Suppressor macrophage treated with lipopolysaccharide for 4 hours (primary cell): ENCODE measurements around the gene ABCA4.

Experiments
- DNase-seq: peaks from one replicate; pipeline ENCODE4 v3.0.0-alpha.2; 2020

The ABCA4 gene

DNA sequence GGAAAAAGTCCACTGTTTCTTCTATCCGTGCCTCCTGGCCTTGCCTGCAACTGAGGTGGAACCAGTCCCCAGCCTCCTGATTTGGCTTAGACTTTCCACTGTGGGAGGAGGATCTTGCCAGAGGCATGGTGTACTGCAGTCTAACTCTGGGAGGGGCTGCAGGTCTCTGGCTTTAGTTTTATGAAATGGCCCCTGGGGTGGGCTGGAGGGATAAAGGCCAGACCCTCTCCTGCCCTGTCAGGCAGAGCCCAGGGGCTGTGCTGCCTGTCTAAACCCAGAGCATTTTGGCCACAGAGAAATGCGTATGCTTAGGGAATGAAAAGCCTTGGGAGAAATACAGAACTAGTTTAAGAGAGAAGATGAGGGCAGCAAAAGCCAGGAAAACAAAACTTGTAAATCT, 73.0 kb downstream of the ABCA4 start:
- no peak for DNase-seq

DNA sequence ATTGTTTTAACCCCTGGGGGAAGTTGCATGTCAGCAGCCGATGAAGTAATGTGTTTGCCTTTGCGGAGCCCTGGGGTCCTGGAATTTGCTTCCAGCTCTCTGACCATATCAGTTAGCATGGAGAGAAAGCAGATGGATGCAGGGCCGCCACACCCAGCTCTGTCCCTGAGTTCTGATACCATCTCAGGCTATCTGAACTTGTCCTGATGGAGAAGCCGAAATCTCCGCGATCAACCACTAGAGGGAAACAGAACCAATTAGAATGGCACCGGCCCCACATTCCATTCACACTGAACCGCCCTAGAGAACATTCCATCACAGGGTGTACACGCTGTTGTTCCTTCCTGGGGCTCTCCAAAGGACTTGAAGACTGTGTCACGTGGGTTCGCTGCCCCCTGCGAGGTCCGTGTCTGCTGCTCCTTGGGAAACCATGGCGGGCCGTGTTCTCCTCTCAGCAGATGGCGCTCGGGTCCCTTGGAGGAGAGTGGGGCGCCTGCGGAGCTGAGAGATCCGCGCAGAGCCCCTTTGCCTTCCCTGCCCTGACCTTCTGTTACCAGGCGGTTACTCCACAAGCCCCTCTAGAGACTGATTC, 75.4 kb downstream of the ABCA4 start:
- DNase-seq: peak; percentile 60

DNA sequence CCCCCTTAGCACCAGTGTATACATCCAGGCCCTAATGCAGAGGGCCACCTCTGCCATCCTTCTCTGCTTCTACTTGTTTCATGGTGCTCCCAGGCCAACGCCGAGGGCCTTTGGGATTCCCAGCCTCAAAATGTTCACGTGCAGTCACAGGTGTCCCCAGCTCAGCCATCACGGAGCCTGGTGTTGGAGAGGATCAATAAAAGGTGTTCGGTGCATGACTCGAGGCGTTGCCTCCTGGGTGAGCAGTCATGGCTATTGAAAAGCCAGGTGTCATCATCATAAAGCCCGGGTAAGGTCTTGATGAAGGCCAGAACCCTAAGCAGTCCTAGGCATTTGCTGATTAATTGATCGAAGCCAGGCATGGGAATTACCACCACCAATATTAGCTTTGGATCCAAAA, 76.1 kb downstream of the ABCA4 start:
- DNase-seq: no peak

DNA sequence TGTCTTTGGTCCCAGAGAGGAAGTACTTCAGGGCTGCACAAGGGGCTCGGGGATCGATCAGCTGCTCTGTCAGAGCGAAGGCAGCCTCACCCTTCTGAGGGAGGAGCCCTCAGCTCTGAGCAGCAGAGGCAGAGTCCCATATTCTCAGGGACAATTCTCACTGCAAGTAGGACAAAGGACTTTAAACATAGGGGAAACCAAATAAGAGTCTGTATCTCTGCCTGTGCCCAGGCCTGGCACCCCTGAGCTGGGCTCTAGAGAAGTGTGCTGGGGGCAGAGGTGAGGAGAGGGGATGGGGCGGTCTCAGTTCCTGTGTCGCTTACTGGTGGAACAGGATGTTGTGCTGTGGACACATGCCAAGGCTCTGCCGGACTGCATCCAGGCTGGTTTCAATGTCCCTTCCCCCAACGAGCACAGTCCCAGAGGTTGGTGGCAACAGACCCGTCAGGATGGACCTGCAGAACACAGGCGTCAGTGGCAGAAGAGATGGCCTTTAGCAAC, 76.6 kb downstream of the ABCA4 start:
- no peak for DNase-seq

DNA sequence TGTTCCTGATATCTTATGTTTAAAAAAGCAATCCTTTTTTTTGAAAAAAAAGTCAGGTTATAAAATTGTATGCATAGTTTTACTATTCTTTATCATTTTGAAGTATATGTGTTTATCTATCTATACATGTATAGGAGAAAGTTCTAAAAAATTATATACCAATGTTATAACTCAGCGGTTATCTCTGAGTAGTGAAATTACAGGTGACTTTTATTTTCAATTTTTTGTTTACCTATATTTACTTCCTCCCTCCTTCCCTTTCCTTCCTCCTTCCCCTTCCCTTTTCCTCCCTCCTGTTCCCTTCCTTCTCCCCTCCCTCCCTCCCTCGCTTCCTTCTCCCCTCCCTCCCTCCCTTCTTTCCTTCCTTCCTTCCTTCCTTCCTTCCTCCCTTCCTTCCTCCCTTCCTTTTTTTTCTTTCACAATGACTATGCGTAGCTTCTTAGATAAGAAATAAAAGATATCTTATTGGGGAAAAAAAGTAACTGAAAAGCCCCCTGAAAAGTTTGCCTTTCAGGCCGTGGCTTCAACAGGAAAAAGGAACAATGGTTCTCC, 77.1 kb downstream of the ABCA4 start:
- DNase-seq: no peak

DNA sequence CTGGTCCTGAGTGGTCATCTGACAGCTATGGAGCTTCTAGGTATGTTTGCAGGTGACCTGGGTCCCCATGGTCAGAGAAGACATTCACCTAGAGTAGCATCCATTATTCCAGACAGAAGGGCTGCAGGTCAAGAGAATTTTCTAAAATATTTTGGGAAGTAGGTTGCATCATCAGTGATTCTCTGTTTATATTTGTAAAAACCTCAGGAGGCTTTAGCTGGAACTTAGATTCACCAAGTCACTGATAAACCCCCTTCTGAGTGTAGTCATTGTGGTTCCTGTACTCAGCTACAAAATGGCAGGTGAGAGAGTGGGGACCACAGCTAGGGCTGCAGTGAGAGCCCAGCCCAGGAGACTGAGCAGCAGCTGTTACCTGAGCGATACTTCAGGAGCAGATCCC, 78.6 kb downstream of the ABCA4 start:
- no peak for DNase-seq

DNA sequence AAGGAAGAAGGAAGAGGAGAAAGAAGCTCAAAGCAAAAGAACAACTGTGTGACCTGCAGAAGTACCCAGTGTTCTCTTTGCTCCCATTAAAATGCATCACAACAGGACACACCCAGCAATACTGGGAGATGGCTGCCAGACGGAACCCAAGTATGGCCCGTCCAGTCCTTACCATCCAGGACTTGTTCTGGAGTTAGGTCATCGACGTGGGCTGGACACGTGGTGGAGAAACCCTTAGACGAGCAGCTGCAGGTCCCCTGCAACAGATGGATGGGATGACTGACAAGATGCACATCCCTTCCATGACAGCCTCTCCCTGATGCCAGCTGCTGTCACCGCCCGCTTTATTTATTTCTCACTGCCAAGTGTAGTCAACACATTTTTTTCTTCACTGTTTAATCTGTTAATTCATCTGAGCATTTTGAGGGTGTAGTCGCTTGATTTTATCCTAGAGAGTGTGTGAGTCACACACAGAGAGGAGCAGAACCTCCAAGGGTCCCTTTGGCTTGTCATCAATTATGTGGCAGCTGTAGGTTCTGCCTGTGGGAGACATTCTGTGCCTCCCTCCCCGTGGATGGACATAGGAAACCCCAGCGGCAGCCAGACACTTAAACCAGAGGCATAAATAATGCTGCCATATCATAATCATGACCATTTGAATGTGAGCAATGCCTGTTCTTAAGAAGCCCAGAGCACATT, 80.9 kb downstream of the ABCA4 start:
- DNase-seq: no peak

DNA sequence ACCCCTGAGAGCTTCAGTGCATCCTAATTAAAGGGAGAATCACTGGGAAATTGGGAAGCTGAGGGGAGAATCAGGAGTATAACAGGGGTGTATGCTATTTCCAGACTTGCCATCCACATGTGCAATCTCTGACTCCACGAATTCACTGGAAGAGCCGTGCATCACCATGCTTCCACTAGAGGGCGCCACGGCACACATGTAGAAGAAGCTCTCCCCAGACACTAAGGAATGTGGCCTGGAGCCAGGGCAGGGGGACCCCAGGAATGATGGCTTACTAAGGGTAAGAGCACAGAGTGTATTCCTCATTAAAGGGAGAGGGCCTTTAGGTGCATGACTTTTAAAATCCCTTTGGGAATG, 81.5 kb downstream of the ABCA4 start:
- DNase-seq: peak; percentile 82

DNA sequence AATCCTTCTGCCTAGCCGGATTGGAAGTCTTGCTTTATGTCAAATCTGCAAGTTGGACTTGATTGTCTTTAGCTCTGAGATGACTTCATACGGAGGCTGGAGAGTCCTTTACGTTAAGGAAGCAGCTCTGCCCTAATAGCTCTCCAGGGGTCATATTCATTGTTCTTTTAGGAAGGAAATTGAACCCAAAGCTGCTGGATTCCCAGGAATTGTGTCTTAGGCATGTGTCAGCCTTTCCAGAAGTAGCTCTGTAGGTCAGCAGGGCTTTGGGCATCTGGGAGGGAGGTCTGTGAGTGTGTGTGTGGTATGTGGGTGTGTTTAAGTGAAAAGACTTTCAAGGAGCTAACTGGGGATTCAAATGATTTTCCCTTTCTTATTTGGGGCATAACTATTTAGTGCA, 82.4 kb downstream of the ABCA4 start:
- no peak for DNase-seq

DNA sequence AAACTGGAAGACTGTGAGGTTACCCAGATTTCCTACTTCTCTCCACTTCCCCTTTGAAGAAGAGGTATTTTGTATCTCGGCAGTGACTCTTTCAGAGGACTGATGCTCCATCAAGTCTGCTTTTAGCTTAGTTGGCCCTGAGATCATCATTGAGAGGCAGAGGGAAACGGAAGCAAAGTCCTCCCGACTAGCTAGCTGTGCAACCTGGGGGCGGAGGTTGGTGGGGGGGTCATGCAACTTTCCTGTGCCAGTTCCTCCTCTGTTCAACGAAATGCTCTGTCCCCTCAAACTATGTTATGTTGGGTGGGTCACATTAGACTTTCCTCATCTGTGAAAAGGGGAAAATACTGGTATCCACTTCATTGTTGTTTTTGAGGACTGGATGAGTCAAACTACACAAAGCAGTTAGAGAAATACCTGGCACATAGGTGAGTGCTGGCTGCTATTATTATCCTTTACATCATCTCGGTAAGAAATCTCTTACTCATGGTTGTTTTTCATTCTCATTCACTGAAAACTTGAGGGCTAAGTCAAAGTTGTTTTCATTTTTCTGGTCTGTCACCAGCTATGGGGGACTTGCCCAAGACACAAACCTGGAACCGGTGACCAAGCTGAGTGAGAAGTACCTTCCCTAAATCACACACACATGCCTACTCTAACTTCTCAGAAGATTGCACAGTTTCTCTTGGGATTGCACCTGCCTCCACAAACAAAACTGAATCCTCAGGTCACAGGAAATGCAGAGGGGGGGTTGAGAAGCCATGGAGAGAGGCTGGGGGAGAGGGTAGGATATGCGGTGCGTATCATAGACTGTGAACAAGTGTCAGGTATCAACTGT, 83.3 kb downstream of the ABCA4 start:
- DNase-seq: peak; percentile 31

DNA sequence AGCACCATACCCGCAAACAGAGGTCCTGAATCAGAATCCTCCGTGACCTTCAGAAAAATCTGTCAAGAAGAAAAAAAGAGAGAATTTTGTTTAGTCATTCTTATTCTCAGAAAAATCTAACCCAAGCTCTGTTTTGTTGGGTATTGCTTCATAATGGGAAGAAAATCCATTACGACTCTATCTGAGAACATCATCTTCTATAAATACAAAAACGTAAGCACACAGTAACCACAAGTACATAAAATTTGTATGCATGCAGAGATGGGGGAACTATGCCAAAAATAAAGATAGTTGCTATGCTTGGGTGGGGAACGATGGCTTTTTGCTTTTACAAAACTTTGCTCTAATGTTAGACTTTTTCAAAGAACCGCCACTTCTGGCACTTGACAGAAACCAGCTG, 84.2 kb downstream of the ABCA4 start:
- peak; percentile 25 for DNase-seq

DNA sequence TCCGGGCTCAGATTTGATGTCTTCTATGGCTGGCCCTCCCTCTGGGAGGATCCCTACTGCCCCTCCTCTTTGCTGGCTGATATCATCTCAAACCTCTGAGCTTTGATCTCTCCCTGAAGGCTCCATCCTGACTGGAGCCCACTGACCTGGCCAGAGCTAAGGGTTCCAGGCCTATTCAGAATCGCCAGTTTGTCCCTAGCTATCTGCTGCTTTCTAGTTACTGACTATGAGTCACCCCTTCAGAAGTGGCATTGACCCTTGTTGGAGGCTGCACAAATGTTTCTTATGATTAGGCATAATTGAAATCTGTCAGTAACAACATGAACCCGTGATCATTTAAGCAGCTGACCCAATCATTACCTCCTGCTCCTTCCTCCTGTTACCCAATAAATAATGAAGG, 87.1 kb downstream of the ABCA4 start:
- no peak for DNase-seq

DNA sequence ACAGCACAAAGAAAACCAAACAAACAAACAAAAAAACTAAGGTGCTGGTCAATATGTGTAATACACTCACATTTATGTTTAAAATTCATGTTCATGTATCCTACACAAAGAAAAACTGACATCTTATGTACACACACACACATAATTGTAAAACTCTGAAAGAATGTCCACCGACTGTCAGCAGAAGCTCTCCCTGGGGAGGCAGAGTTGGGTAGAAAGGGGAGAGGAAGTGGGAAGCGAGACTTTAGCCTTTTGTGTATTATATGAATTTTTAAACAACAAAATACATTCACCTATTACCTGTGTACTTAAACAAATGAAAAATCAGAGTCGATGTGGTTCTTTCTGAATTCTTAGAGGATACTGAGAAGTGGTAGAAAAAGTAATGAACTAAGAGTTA, 88.3 kb downstream of the ABCA4 start:
- DNase-seq: no peak

DNA sequence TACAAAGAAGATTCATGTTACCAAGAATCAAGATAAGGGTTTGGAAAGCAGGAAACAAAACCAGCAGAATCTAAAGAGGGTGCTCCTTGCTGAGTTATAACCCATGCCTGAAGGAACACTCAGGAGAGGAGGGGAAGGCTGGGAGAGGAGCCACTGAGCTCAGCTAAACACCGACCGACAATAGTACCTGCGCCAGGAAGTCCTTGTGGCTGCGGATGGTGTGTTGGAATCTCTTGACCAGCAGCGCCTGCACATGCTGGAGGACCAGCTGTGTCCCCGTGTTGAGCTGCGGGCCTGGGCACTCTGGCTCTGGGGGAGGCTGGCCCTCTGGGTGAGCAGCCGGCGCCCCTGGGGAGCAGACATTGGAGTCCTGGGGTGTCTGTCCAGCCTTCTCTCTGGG, 89.4 kb downstream of the ABCA4 start:
- no peak for DNase-seq

DNA sequence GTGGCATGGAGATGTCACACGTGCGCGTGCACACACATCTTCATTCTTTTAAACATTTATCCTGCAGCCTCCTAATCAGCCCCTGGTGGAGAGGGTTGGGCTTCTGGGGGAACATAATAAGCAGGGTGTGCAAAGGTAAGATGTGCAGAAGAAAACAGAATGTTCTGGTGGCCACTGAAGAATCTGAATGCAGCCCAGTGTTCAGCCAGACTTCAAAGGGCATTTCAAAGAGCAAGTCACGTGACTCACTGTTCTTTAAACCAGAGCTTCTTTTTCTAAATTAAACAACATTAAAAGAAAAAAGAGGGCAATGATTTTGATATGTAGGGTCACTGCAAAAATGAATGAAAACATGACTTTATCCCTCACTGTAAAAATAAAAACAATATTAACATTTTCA, 89.8 kb downstream of the ABCA4 start:
- DNase-seq: no peak

DNA sequence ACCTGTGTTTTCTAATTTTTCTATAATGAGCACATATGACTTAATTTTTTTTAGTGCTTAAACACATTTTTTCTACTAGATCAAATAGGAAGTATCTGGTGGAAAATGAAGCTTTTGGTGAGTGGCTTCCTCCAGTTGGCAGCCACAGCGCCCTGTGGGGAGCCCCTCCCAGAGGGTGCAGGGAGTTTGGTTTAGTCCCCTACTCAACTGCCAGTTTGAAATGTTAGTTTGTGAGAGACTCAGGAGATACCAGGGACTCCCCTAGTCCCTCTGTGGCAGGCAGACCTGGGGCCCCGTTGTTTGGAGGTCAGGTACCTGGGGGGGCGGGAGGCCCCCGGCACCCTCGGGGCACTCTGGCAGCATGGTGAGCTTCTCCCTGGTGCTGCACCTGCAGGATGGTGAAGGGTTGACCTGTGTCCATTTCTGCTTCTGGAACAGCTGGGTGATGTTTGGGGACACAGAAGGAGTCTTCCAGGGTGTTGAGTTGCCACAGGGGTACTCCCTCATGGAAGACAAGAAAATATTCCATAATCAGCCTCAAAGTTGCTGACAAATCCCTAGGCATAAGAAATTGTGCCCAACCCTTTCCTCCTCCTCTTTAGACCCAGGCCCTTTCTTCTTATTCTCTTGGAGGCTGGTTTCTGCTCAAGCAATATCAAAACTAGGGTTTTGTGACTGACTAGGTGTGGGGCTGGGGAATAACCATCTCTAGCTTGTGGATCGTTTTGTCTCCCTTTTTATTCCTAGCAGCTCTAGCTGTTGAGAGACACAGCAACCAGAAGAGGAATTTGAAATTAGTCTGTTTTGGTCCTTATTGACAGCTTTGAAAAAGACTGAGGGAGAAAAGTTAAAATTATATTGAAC, 91.6 kb downstream of the ABCA4 start:
- DNase-seq: no peak

DNA sequence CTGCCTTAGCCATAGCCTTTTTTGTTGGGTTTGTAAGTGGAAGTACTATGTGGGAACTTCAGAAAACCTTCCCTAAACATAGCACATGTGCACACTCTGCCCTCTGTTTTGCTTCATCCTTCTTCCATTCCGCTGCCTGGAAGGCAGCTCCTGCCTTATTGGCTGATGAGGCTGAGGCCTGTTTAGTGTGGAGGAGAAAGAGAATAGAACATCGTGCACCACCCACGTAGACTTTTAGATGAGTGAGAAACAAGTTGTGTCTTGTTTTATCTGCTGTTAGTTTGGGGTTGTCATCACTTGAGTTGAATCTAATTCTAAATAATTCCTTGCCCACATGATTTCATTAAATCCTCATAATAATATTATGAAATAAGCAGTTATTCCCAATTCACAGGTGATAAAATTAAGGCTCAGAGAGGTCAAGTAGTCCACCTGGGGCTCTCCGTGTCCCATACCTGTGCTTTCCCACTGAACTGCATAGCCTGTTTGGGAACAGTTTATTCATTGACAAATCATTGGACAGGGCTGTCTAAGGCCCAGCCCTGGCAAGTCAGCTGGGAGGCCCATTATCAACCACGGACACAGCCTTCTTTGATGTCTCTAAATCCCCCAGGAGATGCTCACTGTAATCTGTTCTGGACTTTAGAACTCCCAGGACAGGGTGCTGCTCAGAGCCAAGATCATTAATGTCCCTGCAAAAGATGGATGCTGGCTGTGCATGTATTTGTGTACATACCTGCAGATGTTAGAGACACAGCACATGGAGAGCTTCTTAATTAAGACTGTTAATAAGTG, 93.0 kb downstream of the ABCA4 start:
- DNase-seq: no peak

DNA sequence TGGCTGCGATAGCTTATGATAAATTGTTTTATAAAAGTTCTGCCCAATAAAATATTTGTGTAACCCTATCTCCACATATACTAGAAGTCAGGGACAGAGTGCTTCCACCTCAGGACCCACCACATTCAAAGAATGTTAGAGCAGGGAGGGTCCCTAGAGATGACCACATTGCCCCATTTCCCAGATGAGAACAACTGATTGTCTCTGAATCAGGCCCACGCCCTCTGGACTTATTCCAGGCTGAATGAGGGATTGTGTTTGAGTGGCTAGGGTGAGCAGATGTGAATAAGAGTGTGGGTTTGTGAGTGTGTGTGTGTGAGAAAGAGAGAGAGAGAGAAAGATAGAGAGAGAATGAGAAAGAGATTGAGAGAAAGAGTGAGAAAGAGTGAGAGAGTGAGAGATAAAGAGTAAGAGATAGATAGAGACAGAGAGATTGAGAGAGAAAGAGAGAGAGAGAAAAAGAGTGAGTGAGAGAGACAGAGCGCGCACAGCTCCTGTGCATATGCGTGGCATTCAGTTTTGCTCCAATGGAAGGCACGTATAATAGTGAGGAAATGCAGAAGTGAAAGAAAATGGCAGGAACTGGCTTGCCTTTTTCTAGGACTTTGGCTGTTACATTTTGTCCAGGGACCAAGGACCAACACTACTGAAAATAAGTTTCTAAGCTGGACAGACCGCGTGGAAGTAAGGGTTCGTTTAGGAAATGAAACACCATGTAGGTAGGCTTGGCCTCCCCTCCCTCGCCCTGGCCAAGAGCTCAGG, 94.1 kb downstream of the ABCA4 start:
- peak; percentile 49 for DNase-seq

DNA sequence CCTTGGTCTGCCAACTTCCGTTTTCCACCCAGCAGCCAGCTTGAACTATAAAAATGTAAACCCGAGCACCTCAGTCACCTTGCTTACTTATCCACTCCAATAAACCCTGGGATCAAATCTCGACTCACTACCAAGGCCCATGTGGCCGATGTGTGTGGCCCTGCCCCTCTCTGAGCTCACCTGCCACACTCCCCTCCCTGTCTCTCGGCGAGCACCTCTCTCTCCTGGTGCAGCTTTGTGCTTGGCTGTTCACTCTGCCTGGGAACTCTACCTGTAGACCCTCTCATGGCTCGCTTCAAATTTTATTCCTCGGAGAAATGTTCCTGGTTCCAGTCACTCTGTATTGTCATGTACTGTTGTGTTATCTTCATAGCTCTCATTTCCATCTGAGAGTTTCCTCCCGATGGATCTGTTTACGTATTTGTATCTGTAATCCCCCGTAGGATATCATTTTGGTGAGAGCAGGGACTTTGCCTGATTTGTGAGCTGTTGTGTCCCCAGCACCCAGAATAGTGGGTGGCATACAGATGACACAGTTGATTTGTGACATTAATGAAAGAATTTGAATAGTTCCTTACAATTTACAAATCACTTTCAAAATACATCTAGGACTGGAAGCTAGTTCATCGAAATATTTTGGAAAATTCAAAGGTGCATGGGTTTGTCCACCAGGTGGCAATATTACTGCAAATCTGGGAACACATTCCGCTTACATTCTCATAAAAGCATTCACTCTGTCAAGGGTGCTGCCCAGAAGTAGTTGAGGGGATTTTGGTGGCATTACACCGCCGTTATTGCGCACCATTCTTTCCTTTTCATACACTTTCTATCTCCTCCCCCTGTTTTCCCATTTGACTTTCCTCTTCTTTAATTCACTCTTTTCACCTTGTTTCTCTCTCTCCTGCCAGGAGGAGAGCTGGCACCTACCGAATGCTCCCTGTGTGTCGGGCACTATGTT, 95.3 kb downstream of the ABCA4 start:
- DNase-seq: peak; percentile 53
